Choroid plexus epithelial cell (primary cell): ENCODE measurements around the gene ARNT2.
A peak's percentile ranks its signal among the peaks of the same experiment; 100 is the strongest.

ENCODE experiments used
- DNase-seq: peaks from one replicate; pipeline ENCODE4 v3.0.0-alpha.2; 2010; ENCODE audit warnings: low read depth
- H3K4me3 ChIP-seq: 2 replicates; pipeline ENCODE4 v1.5.1; 2011; ENCODE audit warnings: low read depth, mild to moderate bottlenecking, control low read depth, low read length, moderate library complexity
- TF ChIP-seq, protein P1 (sequence below): conservative IDR thresholded peaks from 2 replicates; pipeline ENCODE4 v1.5.1; 2011; ENCODE audit warnings: low read depth, mild to moderate bottlenecking, control low read depth, inconsistent platforms, low read length, moderate library complexity

Gene ARNT2

DNA sequence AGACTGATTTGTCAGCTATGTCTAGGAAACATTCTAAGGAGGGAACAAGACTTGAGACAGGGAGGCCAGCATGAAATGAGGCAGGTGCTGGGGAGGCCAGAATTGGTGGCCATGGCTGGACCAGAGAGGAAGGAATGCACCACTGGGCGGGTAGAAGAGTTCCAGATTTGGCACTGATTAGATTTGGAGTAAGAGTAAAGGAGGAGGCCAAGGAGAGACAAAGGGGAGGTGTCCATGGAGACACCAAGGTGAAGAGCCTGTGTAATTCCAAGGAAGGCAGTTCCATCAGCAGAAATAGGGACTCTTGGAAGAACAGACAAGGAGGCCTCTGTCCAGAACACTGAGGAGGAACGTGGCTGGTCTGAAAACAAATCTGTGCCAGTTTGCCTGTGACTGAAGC, 1.8 kb downstream of the ARNT2 start:
- TF ChIP-seq, protein P1, sequence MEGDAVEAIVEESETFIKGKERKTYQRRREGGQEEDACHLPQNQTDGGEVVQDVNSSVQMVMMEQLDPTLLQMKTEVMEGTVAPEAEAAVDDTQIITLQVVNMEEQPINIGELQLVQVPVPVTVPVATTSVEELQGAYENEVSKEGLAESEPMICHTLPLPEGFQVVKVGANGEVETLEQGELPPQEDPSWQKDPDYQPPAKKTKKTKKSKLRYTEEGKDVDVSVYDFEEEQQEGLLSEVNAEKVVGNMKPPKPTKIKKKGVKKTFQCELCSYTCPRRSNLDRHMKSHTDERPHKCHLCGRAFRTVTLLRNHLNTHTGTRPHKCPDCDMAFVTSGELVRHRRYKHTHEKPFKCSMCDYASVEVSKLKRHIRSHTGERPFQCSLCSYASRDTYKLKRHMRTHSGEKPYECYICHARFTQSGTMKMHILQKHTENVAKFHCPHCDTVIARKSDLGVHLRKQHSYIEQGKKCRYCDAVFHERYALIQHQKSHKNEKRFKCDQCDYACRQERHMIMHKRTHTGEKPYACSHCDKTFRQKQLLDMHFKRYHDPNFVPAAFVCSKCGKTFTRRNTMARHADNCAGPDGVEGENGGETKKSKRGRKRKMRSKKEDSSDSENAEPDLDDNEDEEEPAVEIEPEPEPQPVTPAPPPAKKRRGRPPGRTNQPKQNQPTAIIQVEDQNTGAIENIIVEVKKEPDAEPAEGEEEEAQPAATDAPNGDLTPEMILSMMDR = no peak
- H3K4me3 ChIP-seq = no peak overlapping the region

GRCh38 chr15:80411788-80412288, 7.7 kb downstream of the ARNT2 start:
- TF ChIP-seq, protein P1 = no peak
- DNase-seq = no peak
- no peak overlapping the region for H3K4me3 ChIP-seq

More for the DNA sequence above, 1.8 kb downstream of the ARNT2 start:
- no peak for DNase-seq

DNA sequence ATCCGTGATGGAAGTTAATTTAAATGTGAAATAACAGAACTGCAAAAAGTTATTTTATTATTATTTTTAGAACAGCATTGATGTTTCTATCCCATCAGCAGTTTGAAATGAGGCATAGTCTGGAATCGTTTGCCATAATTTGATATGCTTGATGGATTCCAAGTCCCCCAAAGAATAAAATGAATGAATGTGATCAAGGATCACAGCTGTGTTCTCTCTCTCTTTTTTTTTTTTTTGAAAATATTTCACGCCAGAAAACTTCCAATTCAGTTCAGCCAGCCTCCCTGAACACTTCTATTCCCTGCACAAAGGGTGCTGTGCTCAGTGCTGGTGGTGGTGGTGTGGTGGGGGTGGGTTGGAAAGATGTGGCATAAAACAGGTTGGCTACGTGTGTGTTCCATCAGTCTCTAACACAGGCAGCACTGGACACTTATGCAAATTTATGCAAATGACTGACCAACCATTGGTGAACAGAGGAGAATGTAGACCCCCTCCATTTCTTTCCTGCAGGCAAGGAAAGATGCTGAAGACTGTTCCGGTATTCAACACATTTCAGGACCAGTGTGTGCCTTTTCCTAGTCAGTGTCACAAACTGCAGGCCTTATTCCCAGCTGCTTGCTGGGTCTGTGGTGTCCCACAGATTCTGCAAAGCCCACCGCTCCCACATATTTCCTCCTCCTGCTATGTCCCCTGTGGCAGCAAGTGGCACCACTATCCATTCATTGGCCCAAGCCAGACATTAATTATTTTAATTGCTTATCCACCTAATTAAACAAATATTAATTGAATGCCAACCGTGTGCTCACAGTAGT, 10.6 kb downstream of the ARNT2 start:
- no peak overlapping the region for H3K4me3 ChIP-seq
- no peak for DNase-seq
- TF ChIP-seq, protein P1 = no peak

GRCh38 chr15:80415358-80415670, 11.1 kb downstream of the ARNT2 start:
- no peak for DNase-seq
- no peak overlapping the region for H3K4me3 ChIP-seq
- TF ChIP-seq, protein P1 = no peak

DNA sequence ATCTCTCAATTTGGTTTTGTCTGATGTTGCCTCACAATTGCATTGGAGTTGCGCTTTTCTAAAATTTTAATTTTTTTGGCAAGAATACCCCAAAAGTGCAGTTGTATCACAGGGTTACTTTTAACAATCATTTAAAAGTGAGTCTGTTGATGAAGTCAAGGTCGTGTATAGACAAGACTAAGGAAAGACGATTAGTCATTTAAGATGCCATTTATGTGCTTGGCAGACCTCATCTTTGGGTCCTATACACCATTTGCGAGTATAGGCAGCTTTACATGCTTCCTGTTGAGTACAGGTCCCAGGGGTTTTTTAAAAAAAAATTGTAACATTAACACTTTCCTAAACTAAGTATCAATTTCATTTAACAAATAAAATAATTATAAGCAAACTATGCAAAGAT, 12.5 kb downstream of the ARNT2 start:
- TF ChIP-seq, protein P1 = no peak
- H3K4me3 ChIP-seq = no peak overlapping the region
- no peak for DNase-seq

GRCh38 chr15:80418892-80419537, 14.8 kb downstream of the ARNT2 start:
- TF ChIP-seq, protein P1 = peak; percentile 88
- peak; percentile 81 for DNase-seq

DNA sequence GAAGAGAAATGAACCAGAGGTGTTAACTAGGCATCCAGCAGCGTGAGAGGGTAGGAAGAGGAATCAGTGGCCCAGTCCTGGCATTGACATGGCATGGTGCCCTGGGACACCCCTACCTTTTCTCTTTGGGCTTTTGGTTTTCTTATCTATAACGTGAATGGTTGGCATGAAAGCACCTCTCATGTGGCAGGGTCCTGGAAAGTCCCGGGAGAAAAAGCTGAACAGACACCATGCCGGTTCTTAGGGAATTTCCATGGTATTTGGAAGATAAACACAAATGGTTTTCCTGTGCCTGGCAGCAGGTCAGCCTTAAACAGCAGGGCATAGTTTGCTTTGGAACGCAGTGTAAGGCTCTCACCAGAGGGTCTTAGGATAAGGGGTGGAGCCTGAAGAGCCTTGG, 15.4 kb downstream of the ARNT2 start:
- TF ChIP-seq, protein P1 = no peak
- H3K4me3 ChIP-seq = no peak overlapping the region
- peak; percentile 61 for DNase-seq

More at GRCh38 chr15:80418892-80419537, 14.8 kb downstream of the ARNT2 start:
- no peak overlapping the region for H3K4me3 ChIP-seq
